ENCODE data around the gene CDKN2A. TPM values are rescaled to one million over a fixed set of nuclear protein-coding genes. Genes with fewer than 3 reads are reported as not detected.
A peak's percentile ranks its signal among the peaks of the same experiment; 100 is the strongest.

Gene CDKN2A
- total and polyA plus RNA-seq, 3 donors from 2014 or later: 12.9 to 67.5 (median 20.4) TPM

DNA sequence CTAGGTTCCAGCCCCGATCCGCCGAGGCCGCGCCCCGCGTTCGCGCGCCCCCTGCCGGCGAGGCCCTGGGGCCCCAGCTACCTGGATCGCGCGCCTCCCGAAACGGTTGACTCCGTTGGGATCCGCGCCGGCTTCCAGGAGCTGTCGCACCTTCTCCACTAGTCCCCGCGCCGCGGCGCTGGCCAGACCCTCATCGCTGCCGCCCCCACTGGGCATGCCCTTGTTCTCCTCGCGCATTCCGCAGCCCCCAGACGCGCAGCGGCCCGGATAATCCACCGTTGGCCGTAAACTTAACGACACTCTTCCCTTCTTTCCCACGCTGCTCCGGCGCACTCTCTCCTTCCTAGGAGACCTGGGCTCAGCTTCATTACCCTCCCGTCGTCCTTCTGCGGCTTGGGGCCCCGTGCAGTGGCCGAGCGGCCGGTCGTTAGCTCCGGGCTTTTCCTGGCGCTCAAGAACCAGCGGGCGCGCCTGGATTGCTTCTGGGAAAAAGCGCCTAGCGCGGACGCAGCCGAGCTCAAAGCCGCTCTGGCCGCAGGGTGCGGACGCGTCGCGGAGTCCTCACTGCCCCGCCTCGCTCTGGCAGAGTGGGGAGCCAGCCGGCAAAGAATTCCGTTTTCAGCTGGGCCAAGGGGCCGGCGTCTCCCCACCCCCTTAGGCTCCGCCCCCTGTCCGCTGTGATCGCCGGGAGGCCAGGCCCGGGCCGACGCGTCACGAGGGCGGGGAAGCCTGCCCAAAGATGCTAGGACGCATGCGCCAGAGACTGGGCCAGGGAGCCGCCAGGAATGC lies 14.7 kb upstream of the CDKN2A start, which contains the start of gene CDKN2B:
TSS of gene CDKN2B (minus strand) at position 589 of the 789 bp plus-strand sequence. CDS start at position 237, 352 bp downstream.
- Histone ChIP-seq H3K36me3 (ENCODE audit: low read depth, missing control alignments) (no peaks in the 10 kb centered on the region), H3K4me3 (peak within 1 kb of the TSS; percentile 65 to 75), H3K9me3 (no peaks in the 10 kb centered on the region), H3K27ac (peak within 1 kb of the TSS; percentile 53 to 93), H3K4me1 (no peaks in the 10 kb centered on the region), H3K27me3 (no peaks in the 10 kb centered on the region)
- DNase-seq: peak; percentile 95
- 0 to 1% methylated on average over 22 to 81 of the region's 86 CpGs for WGBS, 2 donors
- TF ChIP-seq POLR2A (IDR thresholded peaks at IDR 0.05): no peak
- TF ChIP-seq, protein P1, sequence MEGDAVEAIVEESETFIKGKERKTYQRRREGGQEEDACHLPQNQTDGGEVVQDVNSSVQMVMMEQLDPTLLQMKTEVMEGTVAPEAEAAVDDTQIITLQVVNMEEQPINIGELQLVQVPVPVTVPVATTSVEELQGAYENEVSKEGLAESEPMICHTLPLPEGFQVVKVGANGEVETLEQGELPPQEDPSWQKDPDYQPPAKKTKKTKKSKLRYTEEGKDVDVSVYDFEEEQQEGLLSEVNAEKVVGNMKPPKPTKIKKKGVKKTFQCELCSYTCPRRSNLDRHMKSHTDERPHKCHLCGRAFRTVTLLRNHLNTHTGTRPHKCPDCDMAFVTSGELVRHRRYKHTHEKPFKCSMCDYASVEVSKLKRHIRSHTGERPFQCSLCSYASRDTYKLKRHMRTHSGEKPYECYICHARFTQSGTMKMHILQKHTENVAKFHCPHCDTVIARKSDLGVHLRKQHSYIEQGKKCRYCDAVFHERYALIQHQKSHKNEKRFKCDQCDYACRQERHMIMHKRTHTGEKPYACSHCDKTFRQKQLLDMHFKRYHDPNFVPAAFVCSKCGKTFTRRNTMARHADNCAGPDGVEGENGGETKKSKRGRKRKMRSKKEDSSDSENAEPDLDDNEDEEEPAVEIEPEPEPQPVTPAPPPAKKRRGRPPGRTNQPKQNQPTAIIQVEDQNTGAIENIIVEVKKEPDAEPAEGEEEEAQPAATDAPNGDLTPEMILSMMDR (IDR thresholded peaks at IDR 0.05): peak; percentile 58 to 84 (median 73)
- intact Hi-C loops (cut with DNase I; ENCODE audit: low total_unique reads): no loop called here

DNA sequence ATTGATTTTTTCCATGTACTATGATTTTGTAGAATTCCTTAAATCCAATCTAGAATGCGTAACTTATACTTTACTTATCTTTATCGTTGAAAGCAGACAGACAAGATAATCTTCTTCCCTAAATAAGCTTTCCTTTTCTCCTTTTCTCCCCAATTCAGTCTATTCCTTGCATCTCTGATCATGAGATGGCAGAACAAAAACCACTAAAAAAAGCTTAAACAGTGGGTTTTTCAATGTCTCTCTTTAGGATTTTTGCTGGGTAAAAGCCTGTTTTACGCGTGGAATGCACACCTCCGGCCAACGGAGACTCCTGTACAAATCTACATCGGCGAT lies 14.2 kb upstream of the CDKN2A start:
- Histone ChIP-seq H3K4me1 (no peaks in the 10 kb centered on the region), H3K36me3 (ENCODE audit: low read depth, missing control alignments) (no peaks in the 10 kb centered on the region), H3K9me3 (no peaks in the 10 kb centered on the region), H3K27me3 (no peaks in the 10 kb centered on the region), H3K27ac (peak overlapping the region in 1 of 2 donors; percentile 93), H3K4me3 (peak overlapping the region; percentile 65 to 75)
- WGBS, 2 donors: 5% methylated on average over 7 to 8 of the region's 8 CpGs
- intact Hi-C loops (cut with DNase I; ENCODE audit: low total_unique reads): no loop called here
- TF ChIP-seq, protein P1 (IDR thresholded peaks at IDR 0.05): no peak
- no peak for DNase-seq

DNA sequence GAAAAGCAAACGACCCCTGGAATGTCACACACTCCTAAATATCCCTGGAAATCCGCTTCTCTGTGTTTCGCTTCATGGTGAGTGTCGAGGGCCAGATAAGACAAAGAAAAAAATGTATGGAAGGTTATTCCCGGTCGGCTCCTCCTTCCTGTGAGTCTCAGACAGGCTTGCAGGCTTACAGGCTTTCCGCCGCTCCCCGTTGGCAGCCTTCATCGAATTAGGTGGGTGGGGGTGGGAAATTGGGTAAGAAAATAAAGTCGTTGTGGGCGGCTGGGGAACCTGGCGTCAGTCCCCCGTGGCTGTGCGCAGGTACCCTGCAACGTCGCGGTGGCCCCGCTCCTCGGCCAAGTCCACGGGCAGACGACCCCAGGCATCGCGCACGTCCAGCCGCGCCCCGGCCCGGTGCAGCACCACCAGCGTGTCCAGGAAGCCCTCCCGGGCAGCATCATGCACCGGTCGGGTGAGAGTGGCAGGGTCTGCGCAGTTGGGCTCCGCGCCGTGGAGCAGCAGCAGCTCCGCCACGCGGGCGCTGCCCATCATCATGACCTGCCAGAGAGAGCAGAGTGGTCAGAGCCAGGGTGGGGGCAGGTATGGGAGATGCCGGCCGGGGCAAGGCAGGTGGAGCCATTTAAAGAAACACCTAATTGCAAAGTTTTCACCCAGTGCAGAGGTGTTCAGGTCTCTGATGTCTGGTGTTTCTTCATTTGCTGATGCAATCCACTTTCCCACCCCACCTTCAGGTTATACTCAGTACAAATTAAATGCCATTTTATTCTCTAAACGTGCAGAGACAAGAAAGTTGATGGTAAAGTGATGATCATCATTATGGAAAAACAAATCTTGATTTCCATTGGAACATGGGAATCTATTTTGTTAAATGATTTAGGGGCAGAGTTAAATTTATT lies 11.8 kb upstream of the CDKN2A start:
- no peak for TF ChIP-seq POLR2A (IDR thresholded peaks at IDR 0.05)
- TF ChIP-seq, protein P1 (IDR thresholded peaks at IDR 0.05): no peak
- H3K4me3 ChIP-seq: peak overlapping the region; percentile 9 to 21
- intact Hi-C loops (cut with DNase I; ENCODE audit: low total_unique reads): no loop called here
- no peak overlapping the region for H3K27ac ChIP-seq
- no peaks in the 10 kb centered on the region for H3K9me3 ChIP-seq
- WGBS, 2 donors: 21 to 30% methylated on average over 26 to 41 of the region's 44 CpGs
- H3K4me1 ChIP-seq: no peaks in the 10 kb centered on the region
- no peaks in the 10 kb centered on the region for H3K36me3 ChIP-seq (ENCODE audit: low read depth, missing control alignments)
- DNase-seq: no peak
- H3K27me3 ChIP-seq: no peaks in the 10 kb centered on the region

DNA sequence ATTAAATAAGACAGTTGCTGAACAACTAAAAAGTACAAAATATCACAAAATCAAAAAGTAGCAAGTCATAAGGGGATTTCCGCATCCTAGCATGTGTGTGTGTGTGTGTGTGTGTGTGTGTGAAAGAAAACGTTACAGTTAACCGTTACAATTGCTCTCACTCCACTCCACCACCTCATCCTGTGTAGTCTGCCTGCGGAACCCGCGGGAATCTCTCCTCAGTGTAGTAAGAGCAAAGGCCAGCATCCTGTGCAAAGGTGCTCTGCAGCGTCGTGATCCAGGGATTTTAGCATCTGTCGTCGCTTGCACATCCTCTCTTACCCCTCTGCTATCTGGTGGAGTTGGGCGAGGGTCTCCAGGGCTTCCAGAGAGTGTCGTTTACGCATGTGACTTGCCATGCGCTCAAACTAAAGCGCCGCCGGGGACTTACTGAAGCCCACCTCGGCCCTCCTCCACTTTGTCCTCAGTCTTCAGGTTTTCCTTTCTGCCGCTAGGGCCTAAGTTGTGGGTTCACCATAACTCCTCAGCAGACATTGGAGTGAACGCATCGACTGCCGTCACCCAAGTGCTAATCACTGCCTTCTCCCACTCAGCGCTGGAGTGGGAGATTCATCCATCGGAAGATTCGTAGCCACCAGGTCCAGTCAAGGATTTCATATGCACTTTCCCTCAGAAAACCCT lies 11.0 kb upstream of the CDKN2A start:
- intact Hi-C loops (cut with DNase I; ENCODE audit: low total_unique reads): no loop called here

More for the DNA sequence above, 11.0 kb upstream of the CDKN2A start:
- no peak for TF ChIP-seq POLR2A (IDR thresholded peaks at IDR 0.05)
- TF ChIP-seq, protein P1 (IDR thresholded peaks at IDR 0.05): no peak
- WGBS, 2 donors: 29 to 41% methylated on average over 25 of the region's 25 CpGs
- Histone ChIP-seq H3K9me3 (no peaks in the 10 kb centered on the region), H3K27ac (no peak overlapping the region), H3K27me3 (no peaks in the 10 kb centered on the region), H3K4me1 (no peaks in the 10 kb centered on the region), H3K4me3 (peak overlapping the region in 1 of 2 donors; percentile 21), H3K36me3 (ENCODE audit: low read depth, missing control alignments) (no peaks in the 10 kb centered on the region)
- no peak for DNase-seq
